Measurements from ENCODE around the gene BLACAT1.

GRCh38 chr1:205476648-205477047 is 20.8 kb upstream of the BLACAT1 start:
- TF ChIP-seq CREB5 (CRISPR knock-in tag; IDR thresholded peaks at IDR 0.05; ENCODE audit: low read depth) = no peak
- no peak for TF ChIP-seq ZNF8 (CRISPR knock-in tag; IDR thresholded peaks at IDR 0.05)
- no peak for TF ChIP-seq PATZ1 (CRISPR knock-in tag; IDR thresholded peaks at IDR 0.05; ENCODE audit: borderline replicate concordance)
- TF ChIP-seq CSRNP3 (CRISPR knock-in tag; IDR thresholded peaks at IDR 0.05) = no peak
